K562 (cell line): ENCODE data around the gene TAF9B. TPM values are rescaled to one million over a fixed set of nuclear protein-coding genes. Genes with fewer than 3 reads are reported as not detected.

ENCODE experiments used
- ATAC-seq: fragments of 200-7000 bp; cut with Tn5 transposase; 3 replicates; pipeline ENCODE4 v1.9.1; 2020; ENCODE audit warnings: moderate library complexity
- BruUV-seq: library from RNA; stranded (reverse); fragments of 400-500 nt; replicated peaks from 2 replicates; lab custom pipeline; 2021; lab: Mats Ljungman, UMichigan
- CTCF ChIA-PET: fragments of 300-600 bp; formaldehyde crosslinking; extraction: SDS; loops from one replicate; lab custom pipeline; 2021; ENCODE audit warnings: low intra/inter-chr PET ratio; lab: Yijun Ruan, JAX
- POLR2A ChIA-PET: fragments of 300-600, 350-650 bp; sonication (Branson Sonifier 250); formaldehyde crosslinking; extraction: SDS; loops from one replicate; lab custom pipeline; 2021; ENCODE audit warnings: antibody characterized with exemption, inconsistent platforms; lab: Yijun Ruan, JAX
- DNase-seq, 4 experiments: peaks; one replicate each; pipeline versions ENCODE4 v3.0.0 to v3.0.0-alpha.2; 2011 to 2018; ENCODE audit warnings: low spot score in 3 of 4, mixed read lengths in 3 of 4; ENCODE audit errors: extremely low read depth in 1 of 4
- FAIRE-seq: peaks from 2 replicates; lab custom pipeline; 2011; peaks lifted over from hg19 to GRCh38; lab: Jason Lieb, UNC
- H2AFZ ChIP-seq: 2 replicates; pipeline ENCODE4 v1.6.0; 2011; ENCODE audit warnings: low read depth, low read length, control low read depth, inconsistent platforms
- H3K27ac ChIP-seq: fragments of 200-600 bp; 3 replicates; pipeline ENCODE4 v1.8.0; 2011; ENCODE audit warnings: low read depth, mild to moderate bottlenecking, control low read depth, inconsistent platforms, low read length, moderate library complexity, mixed read lengths; ENCODE audit errors: extremely low read depth
- H3K27me3 ChIP-seq, 2 experiments: fragments of 300-600 bp in 1 of 2; 2 replicates in 1 of 2; 3 replicates in 1 of 2; pipeline versions ENCODE4 v1.6.0 to v1.8.0; 2011; ENCODE audit warnings: inconsistent platforms in 2 of 2, low read length in 2 of 2, mild to moderate bottlenecking in 1 of 2, mixed read lengths in 1 of 2, moderate library complexity in 1 of 2; ENCODE audit not compliant: control insufficient read depth in 2 of 2, insufficient read depth in 2 of 2
- H3K36me3 ChIP-seq: fragments of 300-600 bp; 3 replicates; pipeline ENCODE4 v1.8.0; 2011; ENCODE audit warnings: mild to moderate bottlenecking, low read length, inconsistent platforms; ENCODE audit not compliant: control insufficient read depth, insufficient read depth
- H3K4me1 ChIP-seq, 2 experiments: fragments of 200-600 bp in 1 of 2; replicated peaks in 1 of 2; 2 replicates in 1 of 2; 3 replicates in 1 of 2; pipeline versions ENCODE4 v1.5.1 to v1.8.0; 2011; ENCODE audit warnings: inconsistent platforms in 2 of 2, low read length in 2 of 2, mild to moderate bottlenecking in 1 of 2, mixed read lengths in 1 of 2, moderate library complexity in 1 of 2; ENCODE audit not compliant: control insufficient read depth in 2 of 2, insufficient read depth in 2 of 2
- H3K4me2 ChIP-seq: 2 replicates; pipeline ENCODE4 v1.6.1; 2011; ENCODE audit warnings: low read length, control low read depth, inconsistent platforms, mixed read lengths; ENCODE audit not compliant: insufficient read depth
- H3K4me3 ChIP-seq: fragments of 200-600 bp; sonication (generic), shearing (Covaris generic); 2 replicates; pipeline ENCODE4 v1.5.1; 2016; ENCODE audit warnings: control low read depth, inconsistent platforms
- H3K79me2 ChIP-seq: fragments of 200-600 bp; 3 replicates; pipeline ENCODE4 v1.8.0; 2011; ENCODE audit warnings: low read length, inconsistent platforms; ENCODE audit not compliant: control insufficient read depth, insufficient read depth
- H3K9ac ChIP-seq, 2 experiments: 2 replicates each; pipeline versions ENCODE4 v1.6.0 to v1.6.1; 2011; ENCODE audit warnings: low read depth in 2 of 2, low read length in 2 of 2, control low read depth in 1 of 2, inconsistent platforms in 1 of 2, mild to moderate bottlenecking in 1 of 2, mixed read lengths in 1 of 2; ENCODE audit not compliant: insufficient read depth in 1 of 2
- H3K9me1 ChIP-seq: one replicate; pipeline ENCODE4 v1.6.0; 2011; ENCODE audit warnings: inconsistent platforms, mild to moderate bottlenecking, low read length, moderate library complexity; ENCODE audit not compliant: control insufficient read depth, insufficient read depth
- H3K9me3 ChIP-seq: replicated peaks from 2 replicates; pipeline ENCODE4 v1.5.1; 2011; ENCODE audit warnings: low read depth, low read length, inconsistent platforms; ENCODE audit not compliant: control insufficient read depth, insufficient read depth
- H4K20me1 ChIP-seq: replicated peaks from 2 replicates; pipeline ENCODE4 v1.6.1; 2011; ENCODE audit warnings: low read length, inconsistent platforms, mixed read lengths; ENCODE audit not compliant: control insufficient read depth, insufficient read depth
- EWSR1 ChIP-seq: fragments of 450-650 bp; IDR thresholded peaks from 2 replicates; pipeline ENCODE4 v1.6.1; 2018; ENCODE audit warnings: borderline replicate concordance, mild to moderate bottlenecking, low read depth, moderate library complexity; ENCODE audit not compliant: partially characterized antibody
- HMG20B ChIP-seq: fragments of 250-450 bp; sonication (Bioruptor Pico); IDR thresholded peaks from 2 replicates; pipeline ENCODE4 v1.5.0; 2021; ENCODE audit warnings: mild to moderate bottlenecking
- NONO ChIP-seq, 2 experiments: fragments of 200-400 bp in 1 of 2; fragments of 450-650 bp in 1 of 2; formaldehyde crosslinking in 1 of 2; IDR thresholded peaks; 2 replicates each; pipeline ENCODE4 v1.6.1; 2017; ENCODE audit warnings: low read depth in 2 of 2, mild to moderate bottlenecking in 2 of 2, moderate library complexity in 2 of 2, low read length in 1 of 2
- RBFOX2 ChIP-seq: fragments of 200-400 bp; formaldehyde crosslinking; IDR thresholded peaks from 2 replicates; pipeline ENCODE4 v1.6.1; 2017; ENCODE audit warnings: low read depth, mild to moderate bottlenecking, low read length, moderate library complexity
- RFX1 ChIP-seq: fragments of 450-650 bp; IDR thresholded peaks from 2 replicates; pipeline ENCODE4 v1.6.1; 2016; ENCODE audit warnings: mild to moderate bottlenecking, moderate library complexity
- SPI1 ChIP-seq: IDR thresholded peaks from 2 replicates; pipeline ENCODE4 v1.6.1; 2011; ENCODE audit warnings: low read depth, low read length, control low read depth, borderline replicate concordance
- WGBS: fragments of 100-300 bp; shearing (Covaris generic); methylation state at CpG from one replicate; pipeline ENCODE4 v1.1.6; 2016; ENCODE audit warnings: low coverage, mixed read lengths; ENCODE audit not compliant: insufficient coverage; ENCODE audit errors: missing lambda C conversion rate; 5-methylcytosine and 5-hydroxymethylcytosine counted together
- in situ Hi-C: fragments of 300-500 bp; cut with MboI; formaldehyde crosslinking; loops from 4 replicates; pipeline ENCODE4 v1.15.0; 2018; ENCODE audit warnings: inconsistent platforms, mixed read lengths
- intact Hi-C: fragments of 100-400 bp; cut with micrococcal nuclease; formaldehyde crosslinking; loops from 2 replicates; pipeline ENCODE4 v1.14.2; 2022
- polyA plus RNA-seq, 8 experiments: library from polyadenylated mRNA; depleted of rRNA in 4 of 8; stranded (reverse) in 5 of 8; unstranded in 3 of 8; fragments of >200 nt; fragmentation: Nextera tagmentation in 2 of 8; fragmentation: Illumina TruSeq in 1 of 8; extraction: Ambion mirVana in 2 of 8; extraction: Trizol in 1 of 8; gene quantifications; 2 replicates each; pipeline versions ENCODE4 v1.2.1 to v1.2.3, GENCODE V29; 2011 to 2014; ENCODE audit warnings: inconsistent platforms in 1 of 8, missing spikeins in 1 of 8
- total RNA-seq, 7 experiments: library from RNA; depleted of rRNA in 6 of 7; stranded (reverse); fragments of >200 nt in 6 of 7; fragmentation: Illumina TruSeq in 2 of 7; extraction: Trizol in 2 of 7; gene quantifications; 2 replicates each; pipeline versions ENCODE4 v1.2.1 to v1.2.3, GENCODE V29; 2011 to 2021; ENCODE audit warnings: low replicate concordance in 1 of 7

The TAF9B gene
- total and polyA plus RNA-seq, 9 of the 15 experiments (the other 6 are each of a cell fraction or from before 2014, with no cell fraction given), result 10.9 to 42.1 (median 20.8) TPM

DNA sequence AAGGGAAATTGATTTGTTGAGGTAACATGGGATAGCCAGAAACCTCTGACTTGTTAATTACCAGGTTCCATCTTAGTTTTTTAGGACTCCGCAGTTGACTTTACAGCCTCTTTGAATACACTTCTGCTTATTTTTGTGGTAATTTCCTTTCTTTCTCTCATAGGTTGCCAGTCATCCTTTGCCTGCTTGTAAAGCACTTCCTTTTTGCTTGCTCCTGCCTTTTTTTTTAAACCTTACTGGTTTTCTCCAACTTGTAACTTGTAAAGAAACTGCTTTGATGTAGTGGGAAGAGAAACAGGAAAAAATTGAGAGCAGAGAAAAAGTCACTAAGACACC, 32.8 kb downstream of the TAF9B start:
- ChIA-PET POLR2A (interaction anchor here (0.9 kb wide), 1 partner anchor 32 kb away, joined by 5 read pairs; the partner anchor contains the start of gene TAF9B), CTCF (no interaction called here)
- Histone ChIP-seq H3K4me2 (peak overlapping the region; percentile 91), H3K4me3 (peak overlapping the region; percentile 87), H3K79me2 (peaks cover 76% of the 10 kb centered on the region), H4K20me1 (peaks cover 56% of the 10 kb centered on the region), H3K9me3 (no peaks in the 10 kb centered on the region), H3K27me3 (no peaks in the 10 kb centered on the region), H3K9me1 (peaks cover 4% of the 10 kb centered on the region), H3K27ac (no peak overlapping the region; the same call in 2 of the 3 replicates), H2AFZ (no peak overlapping the region), H3K9ac (peak overlapping the region; percentile 83 to 90; a peak in 3 of 4 replicates), H3K36me3 (peaks cover 66% of the 10 kb centered on the region), H3K4me1 (peaks cover 5 to 10% of the 10 kb centered on the region in 2 experiments; a peak in 4 of 5 replicates)
- ATAC-seq, result no peak
- no TSS peak for BruUV-seq
- no CpG with 5 or more reads among the region's 1 CpG for WGBS
- intact Hi-C loops (no loop called here), in situ Hi-C loops (no loop called here)
- TF ChIP-seq SPI1, result peak; percentile 18; the same call in 1 of the 2 replicates
- TF ChIP-seq NONO (IDR thresholded peaks at IDR 0.05; ENCODE audit: low read depth in 2 of 2, low read length in 1 of 2), result no peak
- TF ChIP-seq EWSR1, result no peak
- TF ChIP-seq RFX1, result no peak
- DNase-seq, result no peak
- FAIRE-seq, result no peak

DNA sequence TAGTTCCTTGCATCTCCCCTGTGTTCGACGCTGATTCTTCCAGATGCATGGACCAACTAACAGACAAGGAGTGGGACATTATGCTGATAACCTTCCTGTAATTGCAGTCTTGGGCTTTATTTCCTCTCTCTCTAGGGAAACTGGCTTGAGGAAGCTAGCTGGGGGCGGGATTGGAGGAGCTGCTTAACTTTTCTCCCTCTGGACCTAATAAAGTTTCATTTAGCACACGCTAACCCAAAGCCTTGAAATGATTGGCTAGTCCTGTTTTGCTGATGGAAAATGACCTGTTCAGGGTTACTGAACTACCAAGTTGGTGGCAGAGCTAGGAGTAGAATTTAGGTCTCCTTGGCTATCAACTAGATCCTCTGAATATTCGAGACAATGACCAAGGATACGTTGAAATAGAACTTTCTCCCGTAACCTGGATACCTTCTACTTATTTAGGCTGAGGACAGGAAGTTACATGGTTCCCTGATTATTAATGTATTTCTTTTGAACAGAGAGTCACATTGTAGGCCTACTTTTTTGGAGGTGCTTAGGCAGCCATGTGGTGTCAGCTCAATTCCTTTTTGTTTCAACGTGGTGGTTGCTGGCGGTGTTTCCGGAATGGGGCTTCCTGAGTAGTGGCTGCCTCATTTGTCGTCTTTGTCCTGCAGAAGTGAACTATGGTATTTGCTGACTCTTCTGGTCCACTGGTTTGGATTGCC, 33.4 kb downstream of the TAF9B start:
- no peak for DNase-seq
- Histone ChIP-seq H3K27me3 (no peaks in the 10 kb centered on the region), H2AFZ (no peak overlapping the region), H3K9me3 (no peaks in the 10 kb centered on the region), H3K9ac (peak overlapping the region; percentile 83 to 90; a peak in 3 of 4 replicates), H3K4me2 (peak overlapping the region; percentile 91), H3K9me1 (peaks cover 4% of the 10 kb centered on the region), H3K27ac (peak overlapping the region; percentile 82; the same call in 2 of the 3 replicates), H3K4me1 (peaks cover 5 to 8% of the 10 kb centered on the region in 2 experiments; a peak in 4 of 5 replicates), H3K79me2 (peaks cover 71% of the 10 kb centered on the region), H3K4me3 (peak overlapping the region; percentile 87), H4K20me1 (peaks cover 51% of the 10 kb centered on the region), H3K36me3 (peaks cover 61% of the 10 kb centered on the region)
- BruUV-seq, result no TSS peak
- in situ Hi-C loops, result no loop called here
- ChIA-PET CTCF (no interaction called here), POLR2A (interaction anchor here (0.9 to 1.2 kb wide), 2 partner anchors 19 to 33 kb away, joined by 4 to 5 read pairs; partner anchors contain the start of gene TAF9B)
- intact Hi-C loops, result loop anchor here (2.0 kb wide), 1 partner anchor 33 kb away; the partner anchor contains the start of gene TAF9B
- no peak for FAIRE-seq
- 53% methylated on average over 11 of the region's 11 CpGs for WGBS
- ATAC-seq, result no peak
- TF ChIP-seq RBFOX2 (peak; percentile 22; the same call in 1 of the 2 replicates), HMG20B (CRISPR knock-in tag) (no peak)
